SIG-M5 treated with dmso at 0.1 percent for 504 hours (cell line): ENCODE measurements around the gene RIPOR3.
"Not testable (repeated sequence)": the region's sequence is repeated elsewhere in the genome, so short reads cannot be mapped to it uniquely, and the experiment has no call there.

Source experiments
- DNase-seq: peaks from one replicate; lab custom pipeline; 2025; ENCODE audit not compliant: unreplicated experiment; lab: John Stamatoyannopoulos, UW

Gene RIPOR3

GRCh38 chr20:50635676-50636600 is 55.4 kb downstream of the RIPOR3 start:
- peak; percentile 44 for DNase-seq

GRCh38 chr20:50635014-50635557 is 56.3 kb downstream of the RIPOR3 start:
- DNase-seq: no peak

GRCh38 chr20:50634191-50634590 is 57.2 kb downstream of the RIPOR3 start:
- no peak for DNase-seq

GRCh38 chr20:50633361-50633760 is 58.0 kb downstream of the RIPOR3 start:
- DNase-seq: no peak

GRCh38 chr20:50632701-50633100 is 58.6 kb downstream of the RIPOR3 start:
- DNase-seq: no peak

GRCh38 chr20:50632236-50632635 is 59.1 kb downstream of the RIPOR3 start:
- no peak for DNase-seq

GRCh38 chr20:50630578-50631263 is 60.6 kb downstream of the RIPOR3 start:
- DNase-seq: no peak

- no peak for DNase-seq
These were observed 61.7 kb downstream of the RIPOR3 start for GRCh38 chr20:50629670-50630045.

GRCh38 chr20:50628853-50629669 is 62.3 kb downstream of the RIPOR3 start:
- no peak for DNase-seq

GRCh38 chr20:50628332-50628731 is 63.0 kb downstream of the RIPOR3 start:
- DNase-seq: no peak

GRCh38 chr20:50627747-50628146 is 63.6 kb downstream of the RIPOR3 start:
- DNase-seq: no peak

GRCh38 chr20:50625986-50626677 is 65.2 kb downstream of the RIPOR3 start:
- DNase-seq: peak; percentile 48

- peak; percentile 82 for DNase-seq
These were observed 66.9 kb downstream of the RIPOR3 start for GRCh38 chr20:50624351-50625016.

GRCh38 chr20:50621068-50621665 is 70.2 kb downstream of the RIPOR3 start:
- no peak for DNase-seq

GRCh38 chr20:50620459-50620858 is 70.9 kb downstream of the RIPOR3 start:
- DNase-seq: not testable (repeated sequence)

GRCh38 chr20:50618537-50618936 is 72.8 kb downstream of the RIPOR3 start:
- DNase-seq: no peak

GRCh38 chr20:50617022-50617421 is 74.3 kb downstream of the RIPOR3 start:
- no peak for DNase-seq

- DNase-seq: no peak
These were observed 75.9 kb downstream of the RIPOR3 start for GRCh38 chr20:50615407-50615806.

GRCh38 chr20:50613438-50614169 is 77.7 kb downstream of the RIPOR3 start:
- no peak for DNase-seq
